Putamen (tissue), 1 donor: ENCODE data around the gene MPP4.

Source experiments
- DNase-seq: peaks from one replicate; pipeline ENCODE4 v3.0.0-alpha.2; 2016; ENCODE audit warnings: low spot score

The MPP4 gene

GRCh38 chr2:201628545-201628944 is 69.9 kb downstream of the MPP4 start:
- no peak for DNase-seq

- DNase-seq = no peak
Measured at GRCh38 chr2:201622306-201622970, 76.0 kb downstream of the MPP4 start.

- no peak for DNase-seq
Measured at GRCh38 chr2:201621293-201621999, 77.0 kb downstream of the MPP4 start.

- peak; percentile 40 for DNase-seq
Measured at GRCh38 chr2:201618744-201619662, 79.4 kb downstream of the MPP4 start.

GRCh38 chr2:201608021-201608420 is 90.4 kb downstream of the MPP4 start:
- DNase-seq = no peak

- no peak for DNase-seq
Measured at GRCh38 chr2:201607568-201607967, 90.9 kb downstream of the MPP4 start.

- DNase-seq = no peak
Measured at GRCh38 chr2:201600906-201601305, 97.5 kb downstream of the MPP4 start.

- DNase-seq = no peak
Measured at GRCh38 chr2:201597397-201597796, 101.0 kb downstream of the MPP4 start.
